ENCODE measurements around the gene SAFB.

DNA sequence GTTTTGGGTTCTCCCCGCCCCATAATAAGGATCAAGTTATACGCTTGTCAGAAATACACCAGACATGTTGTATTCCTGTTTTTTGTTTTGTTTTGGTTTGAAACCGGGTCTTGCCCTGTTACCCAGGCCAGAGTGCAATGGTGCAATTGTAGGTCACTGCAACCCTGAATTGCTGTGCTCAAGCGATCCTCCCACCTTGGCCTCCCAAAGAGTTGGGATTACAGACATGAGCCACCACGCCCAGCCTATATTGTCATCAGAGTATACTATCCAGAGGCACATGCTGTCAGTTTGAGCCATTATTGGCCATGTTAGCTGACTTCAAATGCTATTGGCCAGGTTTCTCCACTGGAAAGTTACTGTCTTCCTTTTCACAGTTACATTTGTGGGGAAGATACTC lies 9.8 kb downstream of the SAFB start:
- TF ChIP-seq CTCF (IDR thresholded peaks at IDR 0.05) (no peak), POLR2A (IDR thresholded peaks at IDR 0.05) (no peak)

Measured in esophagus squamous epithelium (tissue), 4 donors.